Heart right ventricle (tissue), 16 donors: ENCODE data around the gene BAAT. TPM values are rescaled to one million over a fixed set of nuclear protein-coding genes. Genes with fewer than 3 reads are reported as not detected.

Source experiments
- ATAC-seq, 8 donors: fragments of 200-7000 bp; cut with Tn5 transposase; one replicate each; pipeline ENCODE4 v1.9.1; 2020; ENCODE audit warnings: mild to moderate bottlenecking in 8 of 8, moderate library complexity in 8 of 8, moderate number of reproducible peaks in 1 of 8
- DNase-seq, 2 donors: peaks; one replicate each; pipeline ENCODE4 v3.0.0-alpha.2; 2020
- H3K27ac ChIP-seq, 10 donors: fragments of 200-600 bp; sonication (generic) in 2 of 10; one replicate each; pipeline versions ENCODE4 v1.5.0 to v1.8.0; 2020 to 2022; ENCODE audit warnings: mild to moderate bottlenecking in 3 of 10
- H3K27me3 ChIP-seq, 7 donors: fragments of 200-600 bp; one replicate each; pipeline ENCODE4 v1.8.0; 2021 to 2022; ENCODE audit warnings: mild to moderate bottlenecking in 2 of 7
- H3K36me3 ChIP-seq, 9 donors: fragments of 200-600 bp; sonication (generic) in 1 of 9; one replicate each; pipeline versions ENCODE4 v1.5.0 to v1.8.0; 2020 to 2022; ENCODE audit warnings: mild to moderate bottlenecking in 2 of 9
- H3K4me1 ChIP-seq, 9 donors: fragments of 200-600 bp; sonication (generic) in 1 of 9; one replicate each; pipeline versions ENCODE4 v1.5.0 to v1.8.0; 2020 to 2022; ENCODE audit warnings: mild to moderate bottlenecking in 4 of 9
- H3K4me3 ChIP-seq, 10 donors: fragments of 200-600 bp; sonication (generic) in 2 of 10; one replicate each; pipeline versions ENCODE4 v1.5.0 to v1.8.0; 2020 to 2022; ENCODE audit warnings: mild to moderate bottlenecking in 7 of 10, moderate library complexity in 2 of 10
- H3K9me3 ChIP-seq, 11 donors: fragments of 200-600 bp in 10 of 11; sonication (generic) in 2 of 11; one replicate each; pipeline versions ENCODE4 v1.5.0 to v1.8.0; 2013 to 2022; ENCODE audit warnings: mild to moderate bottlenecking in 2 of 11, control low read depth in 1 of 11, moderate library complexity in 1 of 11
- CTCF ChIP-seq, 9 donors: fragments of 200-600 bp; sonication (generic) in 2 of 9; IDR thresholded peaks; one replicate each; pipeline versions ENCODE4 v1.5.0 to v1.8.0; 2021 to 2022; ENCODE audit warnings: antibody characterized with exemption in 9 of 9, mild to moderate bottlenecking in 5 of 9, moderate library complexity in 1 of 9
- WGBS, 2 donors: extraction: QIAGEN DNeasy Blood & Tissue Kit; methylation state at CpG; one replicate each; pipeline ENCODE4 v1.1.7; 2013; ENCODE audit warnings: inconsistent platforms in 1 of 2; 5-methylcytosine and 5-hydroxymethylcytosine counted together
- intact Hi-C, 10 donors: fragments of 100-400 bp; cut with DNase I; formaldehyde crosslinking; loops; one replicate each; pipeline versions ENCODE4 v1.11.1 to v1.14.2; 2022
- polyA plus RNA-seq, 2 donors: library from polyadenylated mRNA; stranded (reverse); fragments of 200-250 nt; gene quantifications; one replicate each; pipeline ENCODE4 v1.2.3, GENCODE V29; 2013
- total RNA-seq, 10 donors: library from RNA; stranded (reverse); fragmentation: NEBNext Ultra II Directional in 3 of 10; extraction: Animal tissue kit (Norgen Biotek cat#: 25700) in 3 of 10; gene quantifications; one replicate each; pipeline versions ENCODE4 v1.2.1 to v1.2.4, GENCODE V29; 2021 to 2023
- donor health status: Arrhythmogenic right ventricular cardiomyopathy.
- donor health status: ischemic (EF 13 %, LVEDD 7.1; RV severe dilation, severe dysfunction).
- donor health status: healthy with polysubstance abuse.
- donor health status: DM: no; HTN: yes; CAD: no.
- donor health status: DM: no; HTN: no; CAD: no.
- donor health status: ischemic (EF 25% LVEDD 6.9; RV normal size, moderate dysfunction).
- donor health status: ischemic (EF 25% LVEDD 5.7; RV mildly dilated, moderate dysfunction).
- donor health status: healthy.
- donor health status: DM: yes; HTN: yes; CAD: no.
- donor health status: Ischemic cardiomyopathy.
- donor health status: ischemic (EF 35%, LVEDD 5.7; RV mildly dilated, moderate dysfunction).
- donor health status: nonischemic (EF 11% LVEDD 7.7; RV severe dilation, severe dysfunction).
- donor health status: DM: yes; HTN: yes; CAD: no.
- donor health status: PGD.
- donor health status: ischemic (EF 29% LVEDD 5.4; RV normal size, mild dysfunction).
- donor health status: nonischemic (EF 23%, LVEDD 6.1; RV moderate dilation, normal function).

Gene BAAT
- total and polyA plus RNA-seq, 12 donors = 0.03 to 0.15 (median 0.07) TPM; not detected in 5

GRCh38 chr9:101360647-101361046 lies 24.2 kb downstream of the BAAT start:
- intact Hi-C loops = no loop called here
- ATAC-seq (no peak), DNase-seq (no peak)
- no peak overlapping the region for H3K4me3 ChIP-seq
- no peak overlapping the region for H3K27ac ChIP-seq
- no peaks in the 10 kb centered on the region for H3K36me3 ChIP-seq
- no peaks in the 10 kb centered on the region for H3K9me3 ChIP-seq
- no peak for TF ChIP-seq CTCF (IDR thresholded peaks at IDR 0.05)
- H3K4me1 ChIP-seq = no peaks in the 10 kb centered on the region
- H3K27me3 ChIP-seq = peaks cover 0 to 3% (median 0%) of the 10 kb centered on the region in 7 donors

GRCh38 chr9:101359679-101360078 lies 25.1 kb downstream of the BAAT start:
- no peak for TF ChIP-seq CTCF (IDR thresholded peaks at IDR 0.05)
- H3K4me1 ChIP-seq = no peaks in the 10 kb centered on the region
- H3K36me3 ChIP-seq = no peaks in the 10 kb centered on the region
- H3K4me3 ChIP-seq = no peak overlapping the region
- H3K27ac ChIP-seq = no peak overlapping the region
- ATAC-seq (no peak), DNase-seq (no peak)
- intact Hi-C loops = no loop called here
- H3K9me3 ChIP-seq = no peaks in the 10 kb centered on the region
- H3K27me3 ChIP-seq = peaks cover 0 to 2% (median 0%) of the 10 kb centered on the region in 7 donors
- WGBS, 2 donors = 54 to 62% methylated on average over 1 of the region's 1 CpG

- DNase-seq (no peak), ATAC-seq (no peak)
- H3K9me3 ChIP-seq = no peaks in the 10 kb centered on the region
- intact Hi-C loops = no loop called here
- no peaks in the 10 kb centered on the region for H3K4me1 ChIP-seq
- WGBS, 2 donors = 46 to 65% methylated on average over 1 of the region's 1 CpG
- H3K27me3 ChIP-seq = peaks cover 0 to 6% (median 0%) of the 10 kb centered on the region in 7 donors
- no peak overlapping the region for H3K4me3 ChIP-seq
- no peaks in the 10 kb centered on the region for H3K36me3 ChIP-seq
- no peak overlapping the region for H3K27ac ChIP-seq
- no peak for TF ChIP-seq CTCF (IDR thresholded peaks at IDR 0.05)
Observed at GRCh38 chr9:101356619-101357018, 28.2 kb downstream of the BAAT start.

GRCh38 chr9:101354765-101355708 lies 29.8 kb downstream of the BAAT start:
- H3K9me3 ChIP-seq = no peaks in the 10 kb centered on the region
- peaks cover 0 to 6% (median 0%) of the 10 kb centered on the region in 7 donors for H3K27me3 ChIP-seq
- H3K4me3 ChIP-seq = no peak overlapping the region
- ATAC-seq (no peak), DNase-seq (no peak)
- 73% methylated on average over 7 of the region's 7 CpGs for WGBS, 2 donors
- no peaks in the 10 kb centered on the region for H3K4me1 ChIP-seq
- H3K27ac ChIP-seq = no peak overlapping the region
- H3K36me3 ChIP-seq = no peaks in the 10 kb centered on the region
- TF ChIP-seq CTCF (IDR thresholded peaks at IDR 0.05) = no peak
- intact Hi-C loops = no loop called here
